IPS-18a (cell line): ENCODE results near the gene UBA3.

Source experiments
- H3K27ac ChIP-seq: one replicate; pipeline ENCODE4 v1.5.1; 2013; ENCODE audit warnings: low read length
- H3K27me3 ChIP-seq: one replicate; pipeline ENCODE4 v1.6.1; 2013; ENCODE audit warnings: mild to moderate bottlenecking, low read length; ENCODE audit not compliant: control insufficient read depth, insufficient read depth
- H3K36me3 ChIP-seq: one replicate; pipeline ENCODE4 v1.6.1; 2013; ENCODE audit warnings: low read depth, low read length; ENCODE audit not compliant: control insufficient read depth
- H3K4me1 ChIP-seq: one replicate; pipeline ENCODE4 v1.6.1; 2013; ENCODE audit warnings: low read depth, low read length; ENCODE audit not compliant: control insufficient read depth
- H3K4me3 ChIP-seq: one replicate; pipeline ENCODE4 v1.5.1; 2013; ENCODE audit warnings: low read length
- H3K9ac ChIP-seq: one replicate; pipeline ENCODE4 v1.6.1; 2013; ENCODE audit warnings: mild to moderate bottlenecking, low read length, moderate library complexity
- H3K9me3 ChIP-seq: one replicate; pipeline ENCODE4 v1.6.1; 2013; ENCODE audit warnings: low read depth, low read length; ENCODE audit not compliant: control insufficient read depth

The UBA3 gene

GRCh38 chr3:69085168-69085832 is 5.1 kb upstream of the UBA3 start:
- Histone ChIP-seq H3K27ac (no peak overlapping the region), H3K4me3 (peak overlapping the region; percentile 89), H3K27me3 (no peaks in the 10 kb centered on the region), H3K9me3 (no peaks in the 10 kb centered on the region), H3K4me1 (peaks cover 17% of the 10 kb centered on the region), H3K36me3 (no peaks in the 10 kb centered on the region), H3K9ac (peak overlapping the region; percentile 43)

GRCh38 chr3:69084326-69085167 is 4.4 kb upstream of the UBA3 start, which contains the start of gene ARL6IP5:
Gene ARL6IP5 (plus strand): TSS chr3:69084937. CDS start chr3:69085048, 111 bp downstream.
- H3K4me1 ChIP-seq = peaks cover 12% of the 10 kb centered on the region
- H3K9ac ChIP-seq = peak within 1 kb of the TSS; percentile 43
- no peaks in the 10 kb centered on the region for H3K9me3 ChIP-seq
- no peaks in the 10 kb centered on the region for H3K27me3 ChIP-seq
- no peaks in the 10 kb centered on the region for H3K36me3 ChIP-seq
- no peak within 1 kb of the TSS for H3K27ac ChIP-seq
- peak within 1 kb of the TSS; percentile 89 for H3K4me3 ChIP-seq

- H3K27ac ChIP-seq = no peak overlapping the region
- H3K9me3 ChIP-seq = no peaks in the 10 kb centered on the region
- no peak overlapping the region for H3K9ac ChIP-seq
- H3K27me3 ChIP-seq = no peaks in the 10 kb centered on the region
- no peaks in the 10 kb centered on the region for H3K36me3 ChIP-seq
- H3K4me1 ChIP-seq = peaks cover 14% of the 10 kb centered on the region
- no peak overlapping the region for H3K4me3 ChIP-seq
These were observed 2.6 kb upstream of the UBA3 start for GRCh38 chr3:69082805-69083204.

- Histone ChIP-seq H3K27ac (no peak overlapping the region), H3K9ac (no peak overlapping the region), H3K9me3 (no peaks in the 10 kb centered on the region), H3K27me3 (no peaks in the 10 kb centered on the region), H3K4me3 (no peak overlapping the region), H3K36me3 (no peaks in the 10 kb centered on the region), H3K4me1 (peaks cover 14% of the 10 kb centered on the region)
These were observed 2.2 kb upstream of the UBA3 start for GRCh38 chr3:69082361-69082760.

GRCh38 chr3:69081583-69082262 is 1.6 kb upstream of the UBA3 start:
- Histone ChIP-seq H3K9me3 (no peaks in the 10 kb centered on the region), H3K4me1 (peaks cover 14% of the 10 kb centered on the region), H3K4me3 (no peak overlapping the region), H3K27me3 (no peaks in the 10 kb centered on the region), H3K36me3 (no peaks in the 10 kb centered on the region), H3K9ac (no peak overlapping the region), H3K27ac (no peak overlapping the region)

- H3K4me1 ChIP-seq = peaks cover 8% of the 10 kb centered on the region
- no peaks in the 10 kb centered on the region for H3K27me3 ChIP-seq
- H3K9ac ChIP-seq = peak overlapping the region; percentile 69
- peak overlapping the region; percentile 85 for H3K4me3 ChIP-seq
- H3K36me3 ChIP-seq = no peaks in the 10 kb centered on the region
- H3K27ac ChIP-seq = peak overlapping the region; percentile 15
- H3K9me3 ChIP-seq = no peaks in the 10 kb centered on the region
These were observed 651 bp downstream of the UBA3 start for GRCh38 chr3:69079269-69080159.

GRCh38 chr3:69072928-69073327 is 7.2 kb downstream of the UBA3 start:
- no peak overlapping the region for H3K9ac ChIP-seq
- peaks cover 21% of the 10 kb centered on the region for H3K36me3 ChIP-seq
- no peaks in the 10 kb centered on the region for H3K27me3 ChIP-seq
- no peaks in the 10 kb centered on the region for H3K9me3 ChIP-seq
- no peak overlapping the region for H3K4me3 ChIP-seq
- no peak overlapping the region for H3K27ac ChIP-seq
- no peaks in the 10 kb centered on the region for H3K4me1 ChIP-seq

GRCh38 chr3:69066121-69066520 is 14.0 kb downstream of the UBA3 start:
- peaks cover 29% of the 10 kb centered on the region for H3K36me3 ChIP-seq
- H3K9ac ChIP-seq = no peak overlapping the region
- H3K27ac ChIP-seq = no peak overlapping the region

GRCh38 chr3:69065318-69065964 is 14.7 kb downstream of the UBA3 start:
- Histone ChIP-seq H3K9ac (no peak overlapping the region), H3K27me3 (no peaks in the 10 kb centered on the region), H3K4me3 (no peak overlapping the region), H3K27ac (no peak overlapping the region), H3K36me3 (peaks cover 29% of the 10 kb centered on the region), H3K9me3 (no peaks in the 10 kb centered on the region), H3K4me1 (no peaks in the 10 kb centered on the region)

More at GRCh38 chr3:69066121-69066520, 14.0 kb downstream of the UBA3 start:
- H3K4me3 ChIP-seq = no peak overlapping the region
- no peaks in the 10 kb centered on the region for H3K9me3 ChIP-seq
- H3K4me1 ChIP-seq = no peaks in the 10 kb centered on the region
- no peaks in the 10 kb centered on the region for H3K27me3 ChIP-seq

GRCh38 chr3:69063636-69064035 is 16.5 kb downstream of the UBA3 start:
- Histone ChIP-seq H3K4me1 (no peaks in the 10 kb centered on the region), H3K4me3 (no peak overlapping the region), H3K9ac (no peak overlapping the region), H3K27me3 (no peaks in the 10 kb centered on the region), H3K9me3 (no peaks in the 10 kb centered on the region), H3K36me3 (peaks cover 39% of the 10 kb centered on the region), H3K27ac (no peak overlapping the region)
